Colon (tissue), 2 donors: Measurements from ENCODE around the gene PLEKHH3.
"Not testable (repeated sequence)": the region's sequence is repeated elsewhere in the genome, so short reads cannot be mapped to it uniquely, and the experiment has no call there.

ENCODE experiments used
- FAIRE-seq: peaks from 2 replicates; lab custom pipeline; 2012; peaks lifted over from hg19 to GRCh38; lab: Jason Lieb, UNC
- donor health status: control.
- donor health status: control.

The PLEKHH3 gene

GRCh38 chr17:42629411-42630009 lies 47.3 kb downstream of the PLEKHH3 start:
- FAIRE-seq, result no peak

- FAIRE-seq, result not testable (repeated sequence)
Observed at GRCh38 chr17:42627032-42627764, 49.6 kb downstream of the PLEKHH3 start.

- no peak for FAIRE-seq
Observed at GRCh38 chr17:42623732-42624596, 52.8 kb downstream of the PLEKHH3 start.

GRCh38 chr17:42623271-42623670 lies 53.5 kb downstream of the PLEKHH3 start:
- FAIRE-seq, result no peak

GRCh38 chr17:42621987-42622386 lies 54.8 kb downstream of the PLEKHH3 start:
- not testable (repeated sequence) for FAIRE-seq

- FAIRE-seq, result no peak
Observed at GRCh38 chr17:42618442-42619150, 58.2 kb downstream of the PLEKHH3 start.

GRCh38 chr17:42617956-42618431 lies 58.8 kb downstream of the PLEKHH3 start:
- no peak for FAIRE-seq
